Stimulated activated naive B cell treated with anti-CD40 and anti-IgM and Interleukin-4, amounts not matched to agents 10 μg/mL and 1 μg/mL and 100 μg/mL, for 72 hours (primary cell): ENCODE data around the gene CYGB.
A peak's percentile ranks its signal among the peaks of the same experiment; 100 is the strongest.
"Not testable (repeated sequence)": the region's sequence is repeated elsewhere in the genome, so short reads cannot be mapped to it uniquely, and the experiment has no call there.

Experiments used
- ATAC-seq, 2 donors: fragments of 150-1000 bp; cut with Tn5 transposase; replicated peaks; 2 replicates each; pipeline ENCODE4 v1.10.0; 2021; ENCODE audit warnings: moderate library complexity in 1 of 2
- DNase-seq: peaks from one replicate; pipeline ENCODE4 v3.0.0; 2021
- H3K27ac Mint-ChIP-seq: one replicate; pipeline ENCODE4 v1.8.0; 2022; ENCODE audit warnings: mild to moderate bottlenecking, mixed read lengths
- H3K27me3 Mint-ChIP-seq, 2 donors: one replicate each; pipeline ENCODE4 v1.8.0; 2022; ENCODE audit warnings: mixed read lengths in 2 of 2
- H3K36me3 Mint-ChIP-seq, 2 donors: one replicate each; pipeline ENCODE4 v1.8.0; 2022; ENCODE audit warnings: mixed read lengths in 2 of 2, mild to moderate bottlenecking in 1 of 2
- H3K4me1 Mint-ChIP-seq, 2 donors: one replicate each; pipeline ENCODE4 v1.8.0; 2022; ENCODE audit warnings: mixed read lengths in 2 of 2, mild to moderate bottlenecking in 1 of 2
- H3K4me3 Mint-ChIP-seq, 2 donors: one replicate each; pipeline ENCODE4 v1.8.0; 2022; ENCODE audit warnings: mild to moderate bottlenecking in 2 of 2, mixed read lengths in 2 of 2, moderate library complexity in 1 of 2
- H3K9me3 Mint-ChIP-seq, 2 donors: one replicate each; pipeline ENCODE4 v1.8.0; 2022; ENCODE audit warnings: mixed read lengths in 2 of 2, mild to moderate bottlenecking in 1 of 2

Gene CYGB

DNA sequence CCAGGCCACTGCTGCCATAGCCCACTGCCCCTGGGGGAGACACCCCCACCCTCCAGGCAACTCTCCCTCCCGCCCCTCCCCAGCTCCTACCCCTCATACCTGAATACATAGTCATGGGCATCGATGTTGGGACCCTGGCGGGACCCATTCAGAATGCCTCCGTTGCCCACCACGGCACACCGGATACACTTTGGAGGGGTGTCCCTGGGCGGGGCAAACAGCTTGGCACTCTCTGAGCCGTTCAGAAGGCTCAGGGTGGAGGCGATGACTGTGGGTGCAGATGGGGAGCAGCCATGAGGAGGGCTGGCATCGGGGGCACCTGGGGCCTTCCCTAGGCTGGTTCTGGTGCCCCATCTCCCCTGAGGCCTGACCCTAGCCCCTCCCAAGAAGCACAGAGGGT is 35.6 kb upstream of the CYGB start:
- Mint-ChIP-seq H3K4me3 (no peak overlapping the region), H3K27ac (no peak overlapping the region), H3K27me3 (no peaks in the 10 kb centered on the region), H3K36me3 (peaks cover 4 to 42% of the 10 kb centered on the region in 2 donors), H3K4me1 (peaks cover 7 to 11% of the 10 kb centered on the region in 2 donors), H3K9me3 (no peaks in the 10 kb centered on the region)
- ATAC-seq (no peak), DNase-seq (no peak)

DNA sequence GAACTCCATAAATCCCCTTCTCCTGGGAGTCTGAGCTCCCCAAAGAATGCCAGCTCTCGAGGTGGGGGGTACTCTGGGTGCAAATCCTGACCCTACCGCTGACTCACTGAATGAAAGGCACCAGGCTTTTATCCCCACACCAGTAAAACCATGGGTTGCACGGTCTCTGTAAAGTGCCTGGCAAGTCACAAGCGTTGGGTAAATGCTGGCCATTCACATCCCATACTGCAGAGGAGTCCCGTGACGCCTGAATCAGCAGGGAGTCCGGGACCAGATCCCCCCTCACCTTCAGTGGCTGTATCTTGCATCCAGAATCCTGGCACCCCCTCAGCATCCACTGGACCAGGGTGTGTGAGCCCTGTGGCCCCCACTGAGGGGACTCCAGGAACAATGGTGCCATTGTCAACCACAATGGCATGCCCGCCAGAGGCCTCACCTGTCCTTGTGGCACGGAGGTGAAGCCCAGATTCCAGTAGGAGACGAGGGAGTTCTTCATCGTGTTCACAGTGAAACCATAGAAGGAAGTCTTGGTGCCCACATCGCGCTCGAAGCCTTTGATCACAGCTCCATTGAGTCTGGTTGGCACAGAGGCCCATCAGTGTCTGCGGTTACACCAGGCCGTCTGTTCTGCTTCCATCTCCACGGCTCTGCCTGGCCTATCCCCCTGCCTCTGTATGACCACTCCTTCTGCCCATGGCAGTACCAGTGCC is 34.8 kb upstream of the CYGB start:
- Mint-ChIP-seq H3K4me1 (peaks cover 15 to 19% of the 10 kb centered on the region in 2 donors), H3K36me3 (peaks cover 8 to 48% of the 10 kb centered on the region in 2 donors), H3K27ac (no peak overlapping the region), H3K9me3 (no peaks in the 10 kb centered on the region), H3K27me3 (no peaks in the 10 kb centered on the region), H3K4me3 (no peak overlapping the region)
- DNase-seq (no peak), ATAC-seq (no peak)

DNA sequence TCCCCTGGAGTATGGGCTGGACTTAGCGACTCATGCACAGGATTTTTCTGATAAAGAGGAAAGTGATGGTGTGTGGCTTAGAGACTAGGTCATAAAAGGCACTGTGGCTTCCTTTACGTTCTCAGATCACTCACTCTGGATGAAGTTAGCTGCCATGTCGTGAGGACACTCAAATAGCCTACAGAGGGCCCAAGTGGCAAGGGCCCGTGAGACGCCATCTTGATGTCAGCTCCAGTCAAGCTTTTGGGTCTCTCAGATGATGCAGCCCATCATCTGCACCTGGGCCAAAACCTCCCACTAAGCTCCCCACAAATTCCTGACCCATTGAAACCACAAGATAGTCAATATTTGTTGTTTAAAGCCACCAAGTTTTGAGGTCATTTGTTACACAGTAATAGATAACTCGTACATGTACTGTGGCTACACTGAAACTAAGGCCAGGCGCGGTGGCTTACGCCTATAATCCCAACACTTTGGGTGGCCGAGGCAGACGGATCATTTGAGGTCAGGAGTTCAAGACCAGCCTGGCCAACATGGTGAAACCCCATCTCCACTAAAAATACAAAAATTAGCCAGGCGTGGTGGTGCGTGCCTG is 33.5 kb upstream of the CYGB start:
- Mint-ChIP-seq H3K9me3 (no peaks in the 10 kb centered on the region), H3K36me3 (peaks cover 20 to 58% of the 10 kb centered on the region in 2 donors), H3K27me3 (no peaks in the 10 kb centered on the region), H3K4me1 (peaks cover 28 to 32% of the 10 kb centered on the region in 2 donors), H3K4me3 (no peak overlapping the region), H3K27ac (no peak overlapping the region)
- no peak for ATAC-seq
- no peak for DNase-seq

DNA sequence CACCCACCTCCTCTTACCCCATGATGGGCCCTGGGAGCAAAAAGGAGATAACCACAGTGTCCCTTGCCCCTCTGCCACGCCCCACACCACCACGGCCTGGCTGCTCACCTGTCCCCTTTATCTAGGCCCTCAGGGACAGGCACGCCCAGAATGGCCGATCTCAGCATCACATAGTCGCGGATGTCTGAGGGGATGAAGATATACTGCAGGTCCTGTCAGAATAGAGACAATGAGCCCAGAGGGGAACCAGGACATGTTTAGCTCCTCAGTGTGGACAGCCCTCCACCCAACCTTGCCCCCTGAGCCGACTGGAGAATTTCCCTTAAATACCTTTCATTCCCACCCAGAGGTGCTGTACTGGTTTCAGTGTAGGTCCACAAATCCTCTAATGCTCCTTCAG is 32.9 kb upstream of the CYGB start:
- Mint-ChIP-seq H3K4me3 (no peak overlapping the region), H3K36me3 (peaks cover 25 to 63% of the 10 kb centered on the region in 2 donors), H3K27me3 (no peaks in the 10 kb centered on the region), H3K9me3 (no peaks in the 10 kb centered on the region), H3K27ac (no peak overlapping the region), H3K4me1 (peaks cover 33 to 38% of the 10 kb centered on the region in 2 donors)
- DNase-seq (no peak), ATAC-seq (no peak)

DNA sequence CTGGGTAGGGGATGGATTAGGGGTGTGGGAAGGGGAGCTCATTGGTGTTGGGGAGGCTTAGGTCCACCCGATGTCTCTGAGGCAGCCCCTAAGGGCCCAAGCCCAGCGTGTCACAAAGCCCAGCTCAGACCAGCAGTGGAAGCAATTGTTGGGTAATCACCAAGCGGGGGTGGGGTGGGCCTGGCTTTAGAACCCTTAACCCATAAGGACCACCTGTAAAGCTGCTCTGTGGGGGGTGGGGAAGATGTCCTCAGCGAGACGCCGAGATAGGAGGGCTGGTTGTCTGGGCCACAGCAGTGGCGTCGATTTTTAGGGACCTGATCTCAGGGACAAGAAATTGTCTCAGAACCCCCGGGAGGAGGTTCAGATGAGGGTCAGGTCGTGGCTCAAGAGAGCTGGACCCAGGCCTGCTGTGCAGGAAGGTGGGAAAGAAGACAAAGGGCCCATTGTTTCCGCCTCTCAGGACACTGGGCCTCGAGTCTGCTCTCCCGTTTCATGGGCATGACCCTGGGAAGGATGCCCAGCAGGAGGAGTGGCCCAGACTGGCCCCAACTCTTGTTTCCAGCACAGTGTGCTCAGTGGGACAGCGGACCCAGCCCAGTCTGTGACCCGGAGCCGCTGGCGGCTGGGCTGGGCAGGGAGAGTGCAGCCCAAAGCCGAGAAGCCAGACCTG is 32.2 kb upstream of the CYGB start:
- peaks cover 30 to 66% of the 10 kb centered on the region in 2 donors for H3K36me3 Mint-ChIP-seq
- no peak overlapping the region for H3K27ac Mint-ChIP-seq
- H3K9me3 Mint-ChIP-seq, result no peaks in the 10 kb centered on the region
- DNase-seq, result no peak
- peaks cover 35 to 45% of the 10 kb centered on the region in 2 donors for H3K4me1 Mint-ChIP-seq
- no peak overlapping the region for H3K4me3 Mint-ChIP-seq
- no peaks in the 10 kb centered on the region for H3K27me3 Mint-ChIP-seq
- no peak for ATAC-seq

DNA sequence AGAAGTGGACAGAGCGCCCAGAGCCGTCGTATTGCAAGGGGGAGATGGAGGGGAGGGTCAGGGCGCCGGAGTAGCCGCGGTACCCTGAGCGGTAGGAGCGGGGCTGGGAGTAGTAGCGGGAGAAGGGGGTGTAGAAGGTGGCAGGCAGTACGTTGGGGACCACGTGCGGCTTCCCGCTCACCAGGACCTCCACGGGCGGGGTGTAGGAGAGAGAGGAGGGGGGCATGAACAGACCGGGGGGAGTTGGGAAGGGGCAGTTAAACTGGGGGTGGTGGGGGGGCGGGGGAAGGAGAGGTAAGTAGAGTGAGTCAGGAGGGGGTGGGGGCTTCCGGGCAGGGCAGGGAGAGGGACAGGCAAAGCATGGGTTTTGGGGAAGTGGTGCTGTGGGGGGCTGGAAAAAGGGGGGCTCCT is 31.3 kb upstream of the CYGB start:
- no peaks in the 10 kb centered on the region for H3K27me3 Mint-ChIP-seq
- H3K4me1 Mint-ChIP-seq, result peaks cover 35 to 45% of the 10 kb centered on the region in 2 donors
- H3K4me3 Mint-ChIP-seq, result peak overlapping the region in 1 of 2 donors; percentile 15
- DNase-seq (no peak), ATAC-seq (no peak)
- H3K36me3 Mint-ChIP-seq, result peaks cover 30 to 65% of the 10 kb centered on the region in 2 donors
- H3K27ac Mint-ChIP-seq, result peak overlapping the region; percentile 11
- H3K9me3 Mint-ChIP-seq, result no peaks in the 10 kb centered on the region

- Mint-ChIP-seq H3K36me3 (peaks cover 32 to 67% of the 10 kb centered on the region in 2 donors), H3K4me1 (peaks cover 39 to 48% of the 10 kb centered on the region in 2 donors), H3K27ac (no peak overlapping the region), H3K27me3 (no peaks in the 10 kb centered on the region), H3K9me3 (no peaks in the 10 kb centered on the region), H3K4me3 (peak overlapping the region in 1 of 2 donors; percentile 44)
- no peak for DNase-seq
- ATAC-seq, result peak; percentile 67 to 82
These were observed 30.3 kb upstream of the CYGB start for GRCh38 chr17:76567634-76568432.

GRCh38 chr17:76566988-76567431 is 29.5 kb upstream of the CYGB start:
- Mint-ChIP-seq H3K36me3 (peaks cover 35 to 64% of the 10 kb centered on the region in 2 donors), H3K4me3 (peak overlapping the region in 1 of 2 donors; percentile 45), H3K27me3 (no peaks in the 10 kb centered on the region), H3K27ac (peak overlapping the region; percentile 91), H3K4me1 (peaks cover 42 to 53% of the 10 kb centered on the region in 2 donors), H3K9me3 (no peaks in the 10 kb centered on the region)
- ATAC-seq (no peak), DNase-seq (no peak)

DNA sequence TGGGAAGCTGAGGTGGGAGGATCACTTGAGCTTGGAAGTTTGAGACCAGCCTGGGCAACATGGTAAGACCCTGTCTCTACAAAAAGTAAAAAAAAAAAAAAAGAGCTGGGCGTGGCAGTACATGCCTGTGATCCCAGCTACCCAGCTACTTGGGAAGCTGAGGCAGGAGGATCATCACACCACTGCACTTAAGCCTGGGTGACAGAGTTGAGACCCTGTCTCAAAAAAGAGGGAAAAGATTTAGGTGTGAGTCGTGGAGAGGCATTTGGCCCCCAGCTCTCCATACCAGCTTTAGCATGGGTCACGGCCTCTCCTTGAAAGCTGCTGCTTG is 29.1 kb upstream of the CYGB start:
- no peaks in the 10 kb centered on the region for H3K9me3 Mint-ChIP-seq
- ATAC-seq (no peak), DNase-seq (no peak)
- peaks cover 40 to 66% of the 10 kb centered on the region in 2 donors for H3K36me3 Mint-ChIP-seq
- no peaks in the 10 kb centered on the region for H3K27me3 Mint-ChIP-seq
- H3K27ac Mint-ChIP-seq, result no peak overlapping the region
- H3K4me3 Mint-ChIP-seq, result peak overlapping the region; percentile 12 to 45
- H3K4me1 Mint-ChIP-seq, result peaks cover 46 to 57% of the 10 kb centered on the region in 2 donors

DNA sequence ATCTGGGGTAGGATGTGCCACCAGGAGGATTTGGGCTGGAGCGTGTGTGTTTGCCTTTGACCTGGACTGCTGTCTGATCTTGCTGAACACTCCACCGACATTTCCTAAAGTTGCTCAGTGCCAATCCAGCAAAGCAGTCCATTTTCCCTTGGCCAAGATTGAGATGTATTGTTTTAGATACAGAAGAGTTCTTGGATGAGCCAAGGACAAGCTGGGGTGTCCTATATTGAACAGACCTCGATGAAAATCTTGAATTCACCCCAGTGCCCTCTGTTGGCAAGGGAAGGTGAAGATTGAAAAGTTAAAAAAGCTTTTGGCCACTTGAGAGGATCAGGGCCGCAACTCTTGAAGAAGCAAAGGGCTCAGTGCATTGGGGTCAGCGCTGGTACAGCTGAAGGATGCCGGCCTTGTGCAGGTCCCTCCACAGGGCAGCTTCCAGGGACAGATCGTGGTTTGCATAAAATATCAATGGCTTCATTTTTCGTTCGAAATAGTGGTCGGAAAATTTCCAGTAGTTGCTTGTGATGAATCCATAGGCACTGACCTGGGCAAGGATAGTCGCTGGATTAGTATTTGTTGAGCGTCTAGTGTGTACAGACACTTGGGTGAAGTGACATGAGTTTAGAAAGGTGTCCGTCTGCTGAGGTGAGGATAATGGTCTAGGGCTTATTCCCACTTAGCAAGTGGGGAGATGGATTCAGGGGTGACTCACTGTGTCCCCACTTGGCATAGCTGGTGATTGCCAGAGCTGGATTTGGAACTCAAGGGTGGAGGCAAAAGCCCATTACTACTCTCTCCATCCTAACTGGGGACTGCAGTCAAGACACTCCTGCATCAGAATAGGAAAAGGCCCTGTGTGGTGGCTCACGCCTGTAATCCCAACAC is 28.5 kb upstream of the CYGB start:
- ATAC-seq, result no peak
- H3K9me3 Mint-ChIP-seq, result no peaks in the 10 kb centered on the region
- no peaks in the 10 kb centered on the region for H3K27me3 Mint-ChIP-seq
- H3K4me1 Mint-ChIP-seq, result peaks cover 47 to 63% of the 10 kb centered on the region in 2 donors
- peaks cover 40 to 65% of the 10 kb centered on the region in 2 donors for H3K36me3 Mint-ChIP-seq
- no peak for DNase-seq
- no peak overlapping the region for H3K27ac Mint-ChIP-seq
- peak overlapping the region; percentile 12 to 13 for H3K4me3 Mint-ChIP-seq

DNA sequence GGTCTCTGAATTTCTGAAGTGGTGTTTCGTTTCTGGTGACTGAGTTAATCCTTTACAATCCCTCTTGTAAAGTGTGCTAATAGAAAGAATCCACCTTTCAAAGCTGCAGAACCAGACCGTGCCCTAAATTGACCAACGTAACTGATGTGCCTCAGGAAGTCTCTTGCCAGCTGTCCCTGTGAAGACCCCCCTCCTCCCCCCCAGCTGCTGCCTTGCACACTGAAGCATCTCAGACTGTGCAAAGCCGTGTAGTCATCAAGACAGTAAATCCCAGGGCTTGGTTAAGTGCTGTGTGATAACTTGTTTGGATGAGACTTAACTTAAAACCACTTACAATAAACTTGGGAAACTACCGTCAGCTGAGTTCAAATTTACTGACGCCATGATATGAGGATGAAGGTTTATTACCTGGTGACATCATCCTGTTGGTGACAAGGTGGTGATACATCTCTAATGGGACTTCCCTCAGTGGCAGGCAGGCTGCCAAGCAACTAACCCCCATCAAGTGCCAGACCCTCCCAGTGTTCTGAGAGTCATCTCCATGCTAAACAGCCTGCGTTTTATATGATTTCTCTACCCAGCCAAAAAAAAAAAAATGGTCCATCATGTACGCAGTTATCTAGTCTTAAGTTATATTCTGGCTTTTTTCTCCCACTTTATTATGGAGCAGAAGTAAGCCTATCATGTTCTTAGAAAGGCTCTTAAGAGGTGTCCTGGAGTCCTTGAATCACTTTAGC is 27.6 kb upstream of the CYGB start:
- H3K27ac Mint-ChIP-seq, H3K4me3 Mint-ChIP-seq, ATAC-seq, DNase-seq, H3K27me3 Mint-ChIP-seq, H3K9me3 Mint-ChIP-seq: not testable (repeated sequence)
- H3K4me1 Mint-ChIP-seq, result peaks cover 49 to 71% of the 10 kb centered on the region in 2 donors
- H3K36me3 Mint-ChIP-seq, result peaks cover 41 to 61% of the 10 kb centered on the region in 2 donors

DNA sequence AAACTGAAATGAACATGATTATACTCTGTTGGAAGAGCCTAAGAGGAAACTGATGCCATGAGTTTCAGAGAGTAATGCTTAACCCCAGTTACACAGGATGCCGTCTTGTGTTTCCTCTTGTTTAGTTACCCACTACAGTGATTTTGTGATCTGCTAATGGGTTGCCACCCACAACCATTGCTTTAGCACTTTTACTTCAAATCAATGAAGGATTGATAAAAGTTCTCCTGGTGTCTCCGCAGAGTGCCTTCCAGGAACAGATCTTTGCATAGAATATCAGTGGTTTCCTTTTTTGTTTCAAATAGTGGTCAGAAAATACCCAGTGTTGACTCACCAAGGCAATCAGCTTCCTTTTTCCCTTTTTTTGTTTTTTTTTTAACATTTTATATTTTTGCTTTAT is 25.9 kb upstream of the CYGB start:
- not testable (repeated sequence) for H3K27me3 Mint-ChIP-seq, H3K27ac Mint-ChIP-seq, H3K4me3 Mint-ChIP-seq, H3K9me3 Mint-ChIP-seq, ATAC-seq, DNase-seq
- Mint-ChIP-seq H3K4me1 (peaks cover 51 to 79% of the 10 kb centered on the region in 2 donors), H3K36me3 (peaks cover 44 to 59% of the 10 kb centered on the region in 2 donors)

GRCh38 chr17:76562734-76563148 is 25.2 kb upstream of the CYGB start:
- H3K27ac Mint-ChIP-seq, result peak overlapping the region; percentile 59
- no peaks in the 10 kb centered on the region for H3K9me3 Mint-ChIP-seq
- no peaks in the 10 kb centered on the region for H3K27me3 Mint-ChIP-seq
- H3K4me1 Mint-ChIP-seq, result peaks cover 46 to 78% of the 10 kb centered on the region in 2 donors
- H3K4me3 Mint-ChIP-seq, result peak overlapping the region in 1 of 2 donors; percentile 40
- peaks cover 39 to 58% of the 10 kb centered on the region in 2 donors for H3K36me3 Mint-ChIP-seq
- no peak for DNase-seq
- ATAC-seq, result no peak
